Heart left ventricle (tissue), 16 donors: Measurements from ENCODE around the gene ZNF579. TPM values are rescaled to one million over a fixed set of nuclear protein-coding genes. Genes with fewer than 3 reads are reported as not detected.

Experiments used
- ATAC-seq, 4 donors: fragments of 200-7000 bp; cut with Tn5 transposase; one replicate each; pipeline ENCODE4 v1.9.1; 2020 to 2022; ENCODE audit warnings: moderate library complexity in 4 of 4, mild to moderate bottlenecking in 3 of 4, moderate number of reproducible peaks in 1 of 4
- DNase-seq, 5 donors: peaks; one replicate each; pipeline ENCODE4 v3.0.0-alpha.2; 2020
- H3K27ac ChIP-seq, 12 donors: fragments of 200-600 bp; sonication (generic) in 4 of 12; one replicate each; pipeline versions ENCODE4 v1.5.0 to v1.8.0; 2016 to 2022; ENCODE audit warnings: mild to moderate bottlenecking in 2 of 12
- H3K27me3 ChIP-seq, 9 donors: fragments of 200-600 bp; sonication (generic) in 2 of 9; one replicate each; pipeline versions ENCODE4 v1.5.1 to v1.8.0; 2016 to 2022; ENCODE audit warnings: mild to moderate bottlenecking in 3 of 9
- H3K36me3 ChIP-seq, 9 donors: fragments of 200-600 bp; sonication (generic) in 2 of 9; one replicate each; pipeline versions ENCODE4 v1.5.0 to v1.8.0; 2018 to 2022; ENCODE audit warnings: mild to moderate bottlenecking in 2 of 9
- H3K4me1 ChIP-seq, 12 donors: fragments of 200-600 bp; sonication (generic) in 4 of 12; one replicate each; pipeline versions ENCODE4 v1.5.0 to v1.8.0; 2016 to 2022; ENCODE audit warnings: mild to moderate bottlenecking in 3 of 12
- H3K4me3 ChIP-seq, 12 donors: fragments of 200-600 bp; sonication (generic) in 4 of 12; one replicate each; pipeline versions ENCODE4 v1.5.0 to v1.8.0; 2017 to 2022; ENCODE audit warnings: mild to moderate bottlenecking in 9 of 12, moderate library complexity in 4 of 12
- H3K9me3 ChIP-seq, 12 donors: fragments of 200-600 bp; sonication (generic) in 4 of 12; one replicate each; pipeline versions ENCODE4 v1.5.0 to v1.8.0; 2016 to 2022; ENCODE audit warnings: mild to moderate bottlenecking in 1 of 12
- POLR2A ChIP-seq, 2 donors: fragments of 450-650 bp; IDR thresholded peaks; one replicate each; pipeline ENCODE4 v1.6.1; 2017; ENCODE audit warnings: antibody characterized with exemption in 2 of 2, mild to moderate bottlenecking in 2 of 2, moderate library complexity in 2 of 2
- whole genome bisulfite sequencing, 4 donors: extraction: QIAGEN DNeasy Blood & Tissue Kit in 2 of 4; methylation state at CpG; one replicate each; pipeline versions ENCODE4 v1.1.5 to v1.1.7; 2013 to 2018; 5-methylcytosine and 5-hydroxymethylcytosine counted together
- intact Hi-C, 10 donors: fragments of 100-400 bp; cut with DNase I; formaldehyde crosslinking; loops; one replicate each; pipeline versions ENCODE4 v1.11.1 to v1.14.2; 2022
- long read RNA-seq, 3 donors: library from polyadenylated mRNA; unstranded; transcript quantifications; one replicate each; pipeline ENCODE4 v2.0.0, GENCODE V29; 2020 to 2021
- polyA plus RNA-seq, 2 donors: library from polyadenylated mRNA; stranded (reverse); fragments of 200-250 nt; gene quantifications; one replicate each; pipeline ENCODE4 v1.2.3, GENCODE V29; 2013
- total RNA-seq, 9 donors: library from RNA; depleted of rRNA in 2 of 9; stranded (reverse); fragments of >200 nt in 2 of 9; fragmentation: NEBNext Ultra II Directional in 3 of 9; extraction: Animal tissue kit (Norgen Biotek cat#: 25700) in 3 of 9; gene quantifications; one replicate each; pipeline versions ENCODE4 v1.1.0 to v1.2.4, GENCODE V29; 2016 to 2023
- TF ChIP-seq, protein P1 (sequence below), 12 donors: fragments of 200-600 bp; sonication (generic) in 4 of 12; IDR thresholded peaks; one replicate each; pipeline versions ENCODE4 v1.5.0 to v1.8.0; 2018 to 2022; ENCODE audit warnings: antibody characterized with exemption in 12 of 12, mild to moderate bottlenecking in 5 of 12
- donor health status: ischemic (EF 13 %, LVEDD 7.1; RV severe dilation, severe dysfunction).
- donor health status: healthy with polysubstance abuse.
- donor health status: DM: no; HTN: yes; CAD: no.
- donor health status: DM: no; HTN: no; CAD: no.
- donor health status: ischemic (EF 25% LVEDD 6.9; RV normal size, moderate dysfunction).
- donor health status: ischemic (EF 25% LVEDD 5.7; RV mildly dilated, moderate dysfunction).
- donor health status: healthy.
- donor health status: DM: yes; HTN: yes; CAD: no.
- donor health status: ischemic (EF 35%, LVEDD 5.7; RV mildly dilated, moderate dysfunction).
- donor health status: nonischemic (EF 11% LVEDD 7.7; RV severe dilation, severe dysfunction).
- donor health status: DM: yes; HTN: yes; CAD: no.
- donor health status: PGD.
- donor health status: ischemic (EF 29% LVEDD 5.4; RV normal size, mild dysfunction).
- donor health status: nonischemic (EF 23%, LVEDD 6.1; RV moderate dilation, normal function).

The ZNF579 gene, protein sequence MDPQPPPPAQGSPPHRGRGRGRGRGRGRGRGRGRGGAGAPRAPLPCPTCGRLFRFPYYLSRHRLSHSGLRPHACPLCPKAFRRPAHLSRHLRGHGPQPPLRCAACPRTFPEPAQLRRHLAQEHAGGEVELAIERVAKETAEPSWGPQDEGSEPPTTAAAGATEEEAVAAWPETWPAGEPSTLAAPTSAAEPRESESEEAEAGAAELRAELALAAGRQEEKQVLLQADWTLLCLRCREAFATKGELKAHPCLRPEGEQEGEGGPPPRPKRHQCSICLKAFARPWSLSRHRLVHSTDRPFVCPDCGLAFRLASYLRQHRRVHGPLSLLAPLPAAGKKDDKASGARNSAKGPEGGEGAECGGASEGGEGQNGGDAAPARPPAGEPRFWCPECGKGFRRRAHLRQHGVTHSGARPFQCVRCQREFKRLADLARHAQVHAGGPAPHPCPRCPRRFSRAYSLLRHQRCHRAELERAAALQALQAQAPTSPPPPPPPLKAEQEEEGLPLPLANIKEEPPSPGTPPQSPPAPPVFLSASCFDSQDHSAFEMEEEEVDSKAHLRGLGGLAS
- total RNA-seq = 10 to 100 TPM in 4 of 9 donors, 1 to 10 TPM in 5; 5.4 to 13.9 (median 9.8) TPM
- polyA plus RNA-seq = 10 to 100 TPM in 1 of 2 donors, 1 to 10 TPM in 1; 7.9 to 10.9 TPM
- long read RNA-seq, donor 1, partial matches to known transcripts = 0 of 10 reads
- long read RNA-seq, donor 1, other reads (novel, unspliced or antisense) = 6 of 10 reads
- long read RNA-seq, donor 2 = 0 reads
- long read RNA-seq, donor 3, partial matches to known transcripts = 0 of 7 reads
- long read RNA-seq, donor 3, other reads (novel, unspliced or antisense) = 4 of 7 reads

DNA sequence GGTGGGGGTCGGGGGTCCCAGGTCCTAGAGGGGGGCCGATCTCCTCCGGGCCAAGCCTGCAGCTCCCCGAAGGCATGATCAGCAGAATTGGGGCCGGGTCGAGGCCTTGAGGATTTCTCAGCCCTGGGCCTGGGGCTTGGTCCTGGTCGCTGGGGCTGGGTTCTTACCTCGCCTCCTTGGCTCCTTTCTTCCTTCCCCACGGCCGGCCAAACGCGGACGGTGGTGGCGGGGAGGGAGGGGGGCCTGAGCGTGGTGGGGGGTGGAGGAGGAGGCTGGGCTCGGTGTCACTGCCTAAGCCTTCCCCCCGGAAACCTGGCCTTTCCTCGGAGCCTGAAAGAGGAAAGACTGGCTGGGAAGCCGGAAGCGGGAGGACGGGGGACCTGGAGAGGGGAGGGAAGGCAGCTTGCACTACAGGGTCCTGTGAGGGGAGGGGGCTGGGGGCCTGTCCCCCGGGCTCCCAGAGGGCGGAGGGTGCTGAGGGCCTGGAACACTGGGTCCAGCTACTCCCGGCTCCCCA is at the start of gene ZNF579:
TSS of gene ZNF579 (minus strand) at position 221 of the 517 bp plus-strand sequence. CDS start 1,209 bp downstream, outside the sequence.
- 0 to 2% (median 1%) methylated on average over 9 to 24 of the region's 24 CpGs for WGBS, 4 donors
- Histone ChIP-seq H3K4me3 (peak within 1 kb of the TSS; percentile 74 to 97 (median 90)), H3K36me3 (peaks cover 0 to 26% (median 16%) of the 10 kb centered on the region in 9 donors), H3K27me3 (peaks cover 0 to 3% (median 0%) of the 10 kb centered on the region in 9 donors), H3K27ac (peak within 1 kb of the TSS; percentile 89 to 99 (median 94)), H3K4me1 (peaks cover 0 to 25% (median 12%) of the 10 kb centered on the region in 12 donors), H3K9me3 (no peaks in the 10 kb centered on the region)
- DNase-seq = peak; percentile 89 to 91 (median 90)
- peak; percentile 78 to 92 (median 86) for ATAC-seq
- TF ChIP-seq, protein P1, sequence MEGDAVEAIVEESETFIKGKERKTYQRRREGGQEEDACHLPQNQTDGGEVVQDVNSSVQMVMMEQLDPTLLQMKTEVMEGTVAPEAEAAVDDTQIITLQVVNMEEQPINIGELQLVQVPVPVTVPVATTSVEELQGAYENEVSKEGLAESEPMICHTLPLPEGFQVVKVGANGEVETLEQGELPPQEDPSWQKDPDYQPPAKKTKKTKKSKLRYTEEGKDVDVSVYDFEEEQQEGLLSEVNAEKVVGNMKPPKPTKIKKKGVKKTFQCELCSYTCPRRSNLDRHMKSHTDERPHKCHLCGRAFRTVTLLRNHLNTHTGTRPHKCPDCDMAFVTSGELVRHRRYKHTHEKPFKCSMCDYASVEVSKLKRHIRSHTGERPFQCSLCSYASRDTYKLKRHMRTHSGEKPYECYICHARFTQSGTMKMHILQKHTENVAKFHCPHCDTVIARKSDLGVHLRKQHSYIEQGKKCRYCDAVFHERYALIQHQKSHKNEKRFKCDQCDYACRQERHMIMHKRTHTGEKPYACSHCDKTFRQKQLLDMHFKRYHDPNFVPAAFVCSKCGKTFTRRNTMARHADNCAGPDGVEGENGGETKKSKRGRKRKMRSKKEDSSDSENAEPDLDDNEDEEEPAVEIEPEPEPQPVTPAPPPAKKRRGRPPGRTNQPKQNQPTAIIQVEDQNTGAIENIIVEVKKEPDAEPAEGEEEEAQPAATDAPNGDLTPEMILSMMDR (IDR thresholded peaks at IDR 0.05) = no peak
- no peak for TF ChIP-seq POLR2A (IDR thresholded peaks at IDR 0.05)
- intact Hi-C loops = loop anchor here in 3 of 10 donors (2.0 to 5.0 kb wide), 4 partner anchors 33 to 64 kb away; partner anchors contain the start of gene SBK3 (in 1 of the 3)

GRCh38 chr19:55626350-55626749 is 45.7 kb upstream of the ZNF579 start:
- ATAC-seq = no peak
- H3K4me1 ChIP-seq = peaks cover 0 to 30% (median 11%) of the 10 kb centered on the region in 12 donors
- 87 to 91% (median 90%) methylated on average over 11 of the region's 11 CpGs for WGBS, 4 donors
- no peak overlapping the region for H3K27ac ChIP-seq
- intact Hi-C loops = loop anchor here in 2 of 10 donors (5.0 kb wide), 2 partner anchors 114 to 164 kb away; partner anchors contain the start of genes C19orf85 (in 1 of the 2) and ISOC2 (in 1 of the 2)
- no peaks in the 10 kb centered on the region for H3K9me3 ChIP-seq
- no peak overlapping the region for H3K4me3 ChIP-seq
- H3K27me3 ChIP-seq = no peaks in the 10 kb centered on the region
- peak in 1 of 5 donors; percentile 10 for DNase-seq
- no peak for TF ChIP-seq POLR2A (IDR thresholded peaks at IDR 0.05)
- TF ChIP-seq, protein P1 (IDR thresholded peaks at IDR 0.05) = no peak
- peaks cover 0 to 12% (median 5%) of the 10 kb centered on the region in 9 donors for H3K36me3 ChIP-seq

DNA sequence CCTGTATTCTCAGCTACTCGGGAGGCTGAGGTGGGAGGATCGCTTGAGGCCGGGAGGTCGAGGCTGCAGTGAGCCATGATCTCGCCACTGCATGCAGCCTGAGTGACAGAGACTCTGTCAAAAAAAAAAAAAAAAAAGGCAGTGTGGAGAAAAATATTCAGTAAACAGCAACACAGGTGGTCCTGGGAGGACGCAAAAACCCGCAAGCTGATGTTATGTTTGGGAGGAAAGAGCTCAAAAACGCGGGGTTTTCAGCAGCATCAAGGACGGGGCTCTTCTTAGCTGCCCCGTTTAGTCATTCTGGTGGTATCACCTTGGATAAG is 44.3 kb upstream of the ZNF579 start:
- intact Hi-C loops = loop anchor here in 2 of 10 donors (5.0 kb wide), 2 partner anchors 113 to 163 kb away; partner anchors contain the start of genes C19orf85 (in 1 of the 2) and ISOC2 (in 1 of the 2)
- peak overlapping the region in 9 of 12 donors; percentile 55 to 73 (median 64) for H3K4me3 ChIP-seq

More for the DNA sequence above, 44.3 kb upstream of the ZNF579 start:
- peak overlapping the region in 8 of 12 donors; percentile 78 to 96 (median 93) for H3K27ac ChIP-seq
- H3K4me1 ChIP-seq = peaks cover 0 to 42% (median 11%) of the 10 kb centered on the region in 12 donors
- WGBS, 4 donors = 44 to 55% (median 47%) methylated on average over 11 of the region's 11 CpGs
- no peaks in the 10 kb centered on the region for H3K9me3 ChIP-seq
- DNase-seq (no peak), ATAC-seq (no peak)
- no peak for TF ChIP-seq POLR2A (IDR thresholded peaks at IDR 0.05)
- TF ChIP-seq, protein P1 (IDR thresholded peaks at IDR 0.05) = no peak
- H3K36me3 ChIP-seq = peaks cover 0 to 20% (median 5%) of the 10 kb centered on the region in 9 donors
- no peaks in the 10 kb centered on the region for H3K27me3 ChIP-seq
